Spleen (tissue), 7 donors: Measurements from ENCODE around the gene CPOX.

ENCODE experiments used
- POLR2A ChIP-seq, 3 donors: fragments of 450-650 bp; IDR thresholded peaks; one replicate each; pipeline ENCODE4 v1.5.1; 2017; ENCODE audit warnings: antibody characterized with exemption in 3 of 3, mild to moderate bottlenecking in 1 of 3
- POLR2AphosphoS5 ChIP-seq, 3 donors: sonication (generic); formaldehyde crosslinking; IDR thresholded peaks; one replicate each; pipeline ENCODE4 v1.5.1; 2017; ENCODE audit warnings: antibody characterized with exemption in 3 of 3
- TF ChIP-seq, protein P1 (sequence below), 11 experiments: fragments of 200-600 bp in 7 of 11; fragments of 450-650 bp in 4 of 11; sonication (generic) in 4 of 11; IDR thresholded peaks in 8 of 11; conservative IDR thresholded peaks in 3 of 11; 1 replicate in 7 of 11; 2 replicates in 4 of 11; pipeline versions ENCODE4 v1.4.0 to v1.8.0; 2016 to 2021; ENCODE audit warnings: antibody characterized with exemption in 11 of 11, inconsistent platforms in 4 of 11, mild to moderate bottlenecking in 1 of 11
- donor health status: DM: no; HTN: no; CAD: no; lungs with moderate emphysema.
- donor health status: DM: no; HTN: no; CAD: no.
- donor health status: DM: no; HTN: no; CAD: no.

DNA sequence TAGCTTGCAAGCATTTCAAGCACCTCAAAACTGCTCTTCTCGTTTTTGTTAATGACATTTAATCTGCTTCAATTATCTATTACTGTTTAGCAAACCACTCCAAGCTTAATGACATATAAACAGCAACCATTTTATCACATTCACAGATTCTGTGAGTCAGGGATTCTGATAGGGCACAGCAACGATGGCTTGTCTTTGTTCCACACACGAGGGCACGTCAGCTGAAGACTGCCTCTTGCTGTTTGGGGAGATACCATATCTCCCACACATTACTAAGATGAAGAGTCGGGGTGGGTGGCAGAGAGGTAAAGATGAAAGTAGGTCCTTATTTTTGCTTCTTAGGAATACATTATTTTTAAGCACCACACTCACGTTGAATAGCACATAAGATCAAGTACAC, 19.3 kb downstream of the CPOX start:
- TF ChIP-seq, protein P1, sequence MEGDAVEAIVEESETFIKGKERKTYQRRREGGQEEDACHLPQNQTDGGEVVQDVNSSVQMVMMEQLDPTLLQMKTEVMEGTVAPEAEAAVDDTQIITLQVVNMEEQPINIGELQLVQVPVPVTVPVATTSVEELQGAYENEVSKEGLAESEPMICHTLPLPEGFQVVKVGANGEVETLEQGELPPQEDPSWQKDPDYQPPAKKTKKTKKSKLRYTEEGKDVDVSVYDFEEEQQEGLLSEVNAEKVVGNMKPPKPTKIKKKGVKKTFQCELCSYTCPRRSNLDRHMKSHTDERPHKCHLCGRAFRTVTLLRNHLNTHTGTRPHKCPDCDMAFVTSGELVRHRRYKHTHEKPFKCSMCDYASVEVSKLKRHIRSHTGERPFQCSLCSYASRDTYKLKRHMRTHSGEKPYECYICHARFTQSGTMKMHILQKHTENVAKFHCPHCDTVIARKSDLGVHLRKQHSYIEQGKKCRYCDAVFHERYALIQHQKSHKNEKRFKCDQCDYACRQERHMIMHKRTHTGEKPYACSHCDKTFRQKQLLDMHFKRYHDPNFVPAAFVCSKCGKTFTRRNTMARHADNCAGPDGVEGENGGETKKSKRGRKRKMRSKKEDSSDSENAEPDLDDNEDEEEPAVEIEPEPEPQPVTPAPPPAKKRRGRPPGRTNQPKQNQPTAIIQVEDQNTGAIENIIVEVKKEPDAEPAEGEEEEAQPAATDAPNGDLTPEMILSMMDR (IDR thresholded peaks at IDR 0.05 in 8 of 11, conservative IDR thresholded peaks at IDR 0.05 in 3 of 11): no peak
- TF ChIP-seq POLR2AphosphoS5 (IDR thresholded peaks at IDR 0.05) (no peak), POLR2A (IDR thresholded peaks at IDR 0.05) (no peak)
